GM18909 (cell line): ENCODE results near the gene SLC9B1.
"Not testable (repeated sequence)": the region's sequence is repeated elsewhere in the genome, so short reads cannot be mapped to it uniquely, and the experiment has no call there.

Source experiments
- ATAC-seq: cut with Tn5 transposase; IDR thresholded peaks from one replicate; pipeline ENCODE4 v1.9.1; 2021; ENCODE audit warnings: mild to moderate bottlenecking; ENCODE audit not compliant: unreplicated experiment, poor library complexity

SLC9B1 gene

DNA sequence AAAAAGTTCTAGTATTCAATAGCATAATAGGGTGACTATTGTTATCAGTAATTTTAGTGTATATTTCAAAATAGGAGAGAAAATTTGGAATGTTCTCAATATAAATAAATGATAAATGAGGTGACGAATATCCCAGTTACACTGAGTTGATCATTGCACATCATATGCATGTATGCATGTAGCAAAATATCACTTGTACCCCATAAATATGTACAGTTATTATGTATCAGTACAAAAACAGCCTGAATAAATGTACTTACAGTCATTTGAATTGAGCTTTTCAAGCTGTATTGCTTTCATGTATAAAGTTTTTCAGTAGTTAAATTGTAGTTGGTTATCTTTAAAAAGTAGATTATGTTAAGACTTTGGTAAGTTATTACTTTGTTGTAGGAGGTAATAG is 138.2 kb downstream of the SLC9B1 start:
- ATAC-seq: no peak

DNA sequence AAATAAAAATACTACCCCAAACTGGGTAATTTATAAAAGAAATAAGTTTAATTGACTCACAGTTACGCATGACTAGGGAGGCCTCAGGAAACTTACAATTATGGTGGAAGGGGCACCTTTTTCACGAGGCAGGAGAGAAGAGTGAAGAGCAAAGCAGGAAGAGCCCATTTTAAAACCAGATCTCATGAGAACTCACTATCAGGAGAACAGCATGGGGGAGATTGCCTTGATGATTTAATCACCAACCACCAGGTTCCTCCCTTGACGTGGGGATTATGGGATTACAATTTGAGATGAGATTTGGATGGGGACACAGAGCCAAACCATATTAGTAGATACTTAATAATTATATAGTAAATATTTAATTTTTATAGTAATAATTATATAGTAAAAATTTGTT is 140.6 kb downstream of the SLC9B1 start:
- no peak for ATAC-seq

DNA sequence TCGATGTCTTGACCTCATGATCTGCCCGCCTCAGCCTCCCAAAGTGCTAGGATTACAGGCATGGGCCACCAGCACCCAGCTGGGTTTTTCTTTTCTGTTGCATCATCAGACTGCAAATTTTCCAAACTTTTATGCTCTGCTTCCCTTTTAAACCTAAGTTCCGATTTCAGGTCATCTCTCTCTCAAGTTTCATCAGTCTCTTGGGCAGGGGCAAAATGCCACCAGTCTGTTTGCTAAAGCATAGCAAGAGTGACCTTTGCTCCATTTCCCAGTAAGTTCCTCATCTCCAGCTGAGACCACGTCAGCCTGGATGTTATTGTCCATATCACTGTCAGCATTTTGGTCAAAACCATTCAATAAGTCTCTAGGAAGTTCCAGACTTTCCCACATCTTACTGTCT is 141.2 kb downstream of the SLC9B1 start:
- not testable (repeated sequence) for ATAC-seq

DNA sequence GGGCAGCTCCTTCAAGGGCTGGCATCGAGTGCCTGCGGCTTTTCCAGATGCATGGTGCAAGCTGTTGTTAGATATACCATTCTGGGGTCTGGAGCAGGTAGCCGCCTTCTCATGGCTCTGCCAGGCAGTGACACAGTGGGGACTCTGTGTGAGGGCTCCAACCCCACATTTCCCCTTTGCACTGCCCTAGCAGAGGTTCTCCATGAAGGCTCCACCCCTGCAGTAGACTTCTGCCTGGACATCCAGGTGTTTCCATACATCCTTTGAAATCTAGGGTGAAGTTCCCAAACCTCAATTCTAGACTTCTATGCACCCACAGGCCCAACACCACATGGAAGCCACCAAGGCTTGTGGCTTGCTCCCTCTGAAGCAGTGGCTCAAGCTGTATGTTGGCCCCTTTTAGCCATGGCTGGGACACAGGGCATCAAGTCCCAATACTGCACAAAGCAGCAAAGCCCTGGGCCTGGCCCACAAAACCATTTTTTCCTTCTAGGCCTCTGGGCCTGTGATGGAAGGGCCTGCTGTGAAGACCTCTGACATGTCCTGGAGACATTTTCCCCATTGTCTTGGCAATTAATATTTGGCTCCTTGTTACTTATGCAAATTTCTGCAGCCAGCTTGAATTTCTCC is 141.9 kb downstream of the SLC9B1 start:
- not testable (repeated sequence) for ATAC-seq

DNA sequence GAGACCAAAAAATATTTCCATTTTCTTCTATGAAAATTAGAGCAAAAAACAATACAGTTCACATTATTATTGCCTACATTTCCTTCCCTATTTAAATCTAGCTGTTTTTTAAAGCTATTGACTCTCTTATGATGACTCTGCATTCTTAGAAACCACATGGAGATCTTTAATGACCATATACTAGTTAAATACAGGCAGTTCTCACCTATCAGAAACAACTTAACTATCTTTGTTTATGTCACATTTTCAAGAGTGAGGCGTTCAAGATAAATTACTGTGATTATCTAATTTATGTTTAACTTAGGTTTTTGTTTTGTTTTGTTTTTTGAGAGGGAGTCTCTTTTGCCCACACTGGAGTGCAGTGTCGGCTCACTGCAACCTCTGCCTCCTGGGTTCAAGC is 147.7 kb downstream of the SLC9B1 start:
- no peak for ATAC-seq

DNA sequence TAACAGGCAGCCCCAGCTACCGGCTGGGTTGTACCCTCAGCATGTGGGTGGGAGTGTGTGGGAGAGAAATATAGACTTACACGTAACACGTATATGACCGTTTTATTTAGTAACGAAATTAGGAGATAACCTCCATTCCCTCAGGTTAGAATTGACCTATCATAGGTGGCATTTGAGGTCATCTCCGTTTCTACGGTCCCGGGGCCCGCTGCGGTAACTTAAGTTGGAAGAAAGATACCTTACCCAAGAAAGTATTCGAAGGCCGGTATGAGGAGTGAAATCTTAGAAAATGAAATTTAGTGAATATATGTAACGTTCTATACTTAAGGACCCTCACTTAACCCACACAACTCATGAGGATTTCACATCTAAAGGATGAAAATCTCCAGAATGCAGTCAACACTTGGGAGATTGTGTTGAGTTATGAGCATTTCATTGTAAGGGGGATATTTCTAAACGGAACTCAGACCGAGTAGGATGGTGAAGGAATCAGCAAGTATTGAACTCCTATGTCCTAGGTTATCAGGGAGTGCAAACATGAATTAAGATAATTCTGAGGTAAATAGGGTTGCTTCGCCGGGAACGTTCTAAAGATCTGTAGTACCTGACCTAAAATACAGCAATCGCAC is 149.8 kb downstream of the SLC9B1 start:
- peak; percentile 34 for ATAC-seq

DNA sequence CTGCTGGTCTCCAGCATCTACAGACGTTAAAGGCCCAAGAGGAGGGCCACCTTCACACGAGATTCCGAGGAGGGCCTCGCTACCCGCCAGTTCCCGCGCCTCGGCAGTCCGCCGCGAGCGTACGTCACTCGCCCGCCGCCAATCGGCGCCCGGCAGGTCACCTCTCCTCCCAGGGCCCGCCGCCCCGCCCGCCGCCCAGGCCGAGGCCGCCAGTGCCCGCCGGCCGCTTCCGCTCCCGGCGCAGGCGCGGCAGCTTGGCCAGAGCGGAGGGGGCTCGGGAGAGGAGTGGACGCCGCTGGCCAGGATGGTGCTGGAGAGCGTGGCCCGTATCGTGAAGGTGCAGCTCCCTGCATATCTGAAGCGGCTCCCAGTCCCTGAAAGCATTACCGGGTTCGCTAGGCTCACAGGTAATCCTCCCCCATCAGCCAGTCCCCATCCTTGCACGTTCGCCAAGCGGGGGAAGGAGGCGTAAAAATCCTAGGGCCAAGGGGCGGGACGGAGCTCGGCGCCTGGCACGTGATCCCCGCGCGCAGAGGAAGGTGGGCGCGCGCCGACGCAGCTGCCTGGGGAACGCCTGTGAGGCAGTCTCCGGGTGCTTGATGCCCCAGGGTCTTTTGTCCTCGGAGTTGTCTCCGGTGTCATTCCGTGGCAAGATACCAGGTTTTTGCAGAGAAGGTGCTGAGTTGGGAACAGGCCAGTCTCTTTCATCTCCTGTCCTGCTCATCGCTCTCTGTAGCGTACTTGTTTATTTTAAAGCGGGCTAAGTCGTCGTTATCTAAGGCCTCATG is 150.5 kb downstream of the SLC9B1 start, which contains the start of gene CISD2:
CISD2 (plus strand) TSS at position 212 of the 788 bp plus-strand sequence; CDS start at position 305, 93 bp downstream.
- ATAC-seq: peak; percentile 90

DNA sequence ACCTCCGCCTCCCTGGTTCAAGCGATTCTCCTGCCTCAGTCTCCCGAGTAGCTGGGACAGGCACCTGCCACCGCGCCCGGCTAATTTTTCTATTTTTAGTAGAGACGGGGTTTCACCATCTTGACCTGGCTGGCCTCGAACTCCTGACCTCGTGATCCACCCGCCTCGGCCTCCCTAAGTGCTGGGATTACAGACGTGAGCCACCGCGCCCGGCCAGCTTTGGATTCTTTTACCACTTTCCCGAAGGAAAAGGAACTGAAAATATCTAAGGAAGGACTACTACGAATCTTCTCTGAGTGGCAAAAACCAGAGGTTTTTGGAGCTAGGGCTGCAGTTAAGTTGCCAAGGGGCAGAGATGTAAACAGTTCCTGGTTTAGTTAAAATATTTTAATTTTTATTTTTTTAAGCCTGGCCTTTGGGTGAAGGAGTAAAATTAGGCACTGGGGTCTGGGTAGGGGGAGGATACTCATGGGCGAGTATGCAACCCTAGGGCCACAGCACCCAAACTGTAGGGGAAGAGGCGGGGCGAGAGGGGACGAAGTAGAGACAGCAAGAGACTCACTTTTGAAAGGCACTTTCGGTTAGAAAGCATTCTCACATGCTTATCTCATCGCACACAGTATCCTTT is 151.2 kb downstream of the SLC9B1 start:
- no peak for ATAC-seq

DNA sequence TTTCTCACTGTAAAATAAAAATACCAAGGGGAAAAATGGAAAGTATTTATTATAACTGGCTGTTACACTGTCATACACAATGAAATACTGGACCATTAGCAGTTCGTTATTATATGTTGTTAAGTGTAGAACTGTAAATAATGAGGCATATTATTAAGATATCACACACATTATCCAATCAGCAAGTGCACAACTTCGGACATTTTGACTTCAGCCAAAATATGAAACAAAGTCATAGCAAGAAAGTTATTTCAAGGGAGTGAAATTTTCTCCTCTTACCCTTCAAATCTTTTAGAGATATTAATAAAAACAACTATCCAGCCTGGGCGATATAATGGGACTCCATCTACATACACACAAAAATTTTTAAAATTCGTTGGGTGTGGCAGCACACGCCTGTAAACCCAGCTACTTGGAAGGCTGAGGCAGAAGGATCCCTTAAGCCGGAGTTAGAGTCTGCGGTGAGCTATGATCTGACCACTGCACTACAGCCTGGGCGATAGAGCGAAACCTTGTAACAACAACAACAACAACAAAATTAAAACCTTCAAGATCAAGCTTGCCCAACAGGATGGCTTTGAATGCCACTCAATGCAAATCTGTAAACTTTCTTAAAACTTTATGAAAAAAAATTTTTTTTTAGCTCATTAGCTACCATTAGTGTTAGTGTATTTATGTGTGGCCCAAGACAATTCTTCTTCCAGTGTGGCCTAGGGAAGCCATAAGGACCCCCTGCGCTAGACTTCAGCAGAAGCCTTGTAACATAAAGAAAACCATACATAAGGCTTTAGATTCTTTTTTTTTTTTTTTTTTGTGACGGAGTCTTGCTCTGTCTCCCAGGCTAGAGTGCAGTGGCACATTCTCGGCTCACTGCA is 152.0 kb downstream of the SLC9B1 start:
- no peak for ATAC-seq

DNA sequence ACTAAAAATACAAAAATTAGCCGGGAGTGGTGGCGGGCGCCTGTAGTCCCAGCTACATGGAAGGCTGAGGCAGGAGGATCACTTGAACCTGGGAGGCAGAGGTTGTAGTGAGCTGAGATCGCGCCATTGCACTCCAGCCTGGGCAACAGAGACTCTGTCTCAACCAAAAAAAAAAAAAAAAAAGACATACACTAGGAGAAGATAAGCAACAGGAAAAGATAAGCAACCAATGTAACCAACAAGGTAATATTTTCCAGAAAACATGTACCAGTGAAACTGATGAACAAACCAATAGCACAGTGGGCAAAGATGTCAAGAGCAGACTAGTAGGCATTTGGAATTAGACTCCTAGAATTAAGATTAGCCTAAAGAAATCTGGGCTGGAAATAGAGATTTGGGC is 154.2 kb downstream of the SLC9B1 start:
- not testable (repeated sequence) for ATAC-seq

DNA sequence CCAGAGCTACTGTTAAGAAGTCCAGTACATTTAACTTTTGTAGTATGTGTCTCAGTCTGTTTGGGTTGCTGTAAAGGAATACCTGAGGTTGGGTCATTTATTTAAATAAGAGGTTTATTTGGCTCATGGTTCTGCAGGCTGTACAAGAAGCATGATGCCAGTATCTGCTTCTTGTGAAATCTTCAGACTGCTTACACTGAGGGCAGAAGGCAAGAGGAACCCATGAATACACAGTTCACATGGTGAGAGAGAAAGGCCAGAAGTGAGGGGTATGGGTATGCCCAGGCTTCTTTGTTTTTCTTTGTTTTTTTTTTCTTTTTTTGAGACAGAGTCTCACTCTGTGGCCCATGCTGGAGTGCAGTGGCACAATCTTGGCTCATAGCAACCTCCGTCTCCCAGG is 156.8 kb downstream of the SLC9B1 start:
- ATAC-seq: no peak

DNA sequence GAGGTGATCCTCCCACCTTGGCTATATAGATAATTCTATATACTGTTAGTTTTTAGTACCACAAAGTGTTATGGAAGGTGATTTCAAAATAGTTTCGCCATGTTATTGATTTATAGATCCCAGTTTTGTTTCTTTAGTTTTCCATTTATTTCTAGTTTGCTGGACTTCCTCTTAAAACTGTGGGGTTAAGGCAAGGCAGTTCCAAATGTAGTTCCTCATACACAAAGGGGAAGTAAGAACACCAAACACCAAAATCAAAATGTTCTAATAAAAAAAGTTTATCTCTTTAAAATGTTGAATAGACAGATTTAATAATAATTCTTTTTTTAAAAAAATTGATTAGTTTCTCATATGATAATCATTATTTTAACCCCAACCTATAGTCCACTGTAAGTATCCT is 157.5 kb downstream of the SLC9B1 start:
- ATAC-seq: no peak

DNA sequence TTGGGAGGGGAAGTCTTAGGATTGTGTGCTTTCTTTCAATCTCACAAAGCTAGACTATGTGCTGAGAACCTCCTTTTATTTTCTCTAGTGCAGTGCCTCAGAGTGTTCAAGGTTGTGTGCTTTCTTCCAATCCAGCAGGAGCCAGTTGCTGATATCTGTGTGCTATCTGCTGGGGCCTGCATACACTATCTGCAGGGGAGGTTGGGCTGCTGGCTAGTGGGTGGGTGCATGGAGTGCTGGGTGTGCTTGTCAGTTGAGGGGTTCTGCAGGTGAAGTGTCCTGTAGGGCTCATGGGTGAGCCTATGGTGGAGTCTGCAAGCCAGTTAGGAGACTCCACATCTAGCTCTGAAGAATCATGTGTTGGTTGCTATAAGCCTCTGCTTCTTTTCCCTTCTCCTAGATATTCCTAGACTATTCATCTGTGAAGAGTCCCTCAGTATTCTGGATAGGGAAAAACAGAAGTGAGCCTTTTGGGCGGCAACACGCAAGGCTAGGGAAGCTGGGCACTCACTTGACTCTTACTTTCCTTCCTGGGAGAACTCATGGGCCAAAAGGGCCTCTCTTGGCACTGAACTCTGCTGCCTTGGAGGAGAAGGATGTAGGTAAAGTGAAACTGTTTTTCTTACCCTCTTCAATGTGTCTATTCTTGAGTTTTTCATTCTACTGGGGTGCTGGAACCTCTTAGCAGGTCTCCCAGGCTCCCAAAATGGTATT is 158.7 kb downstream of the SLC9B1 start:
- ATAC-seq: no peak

DNA sequence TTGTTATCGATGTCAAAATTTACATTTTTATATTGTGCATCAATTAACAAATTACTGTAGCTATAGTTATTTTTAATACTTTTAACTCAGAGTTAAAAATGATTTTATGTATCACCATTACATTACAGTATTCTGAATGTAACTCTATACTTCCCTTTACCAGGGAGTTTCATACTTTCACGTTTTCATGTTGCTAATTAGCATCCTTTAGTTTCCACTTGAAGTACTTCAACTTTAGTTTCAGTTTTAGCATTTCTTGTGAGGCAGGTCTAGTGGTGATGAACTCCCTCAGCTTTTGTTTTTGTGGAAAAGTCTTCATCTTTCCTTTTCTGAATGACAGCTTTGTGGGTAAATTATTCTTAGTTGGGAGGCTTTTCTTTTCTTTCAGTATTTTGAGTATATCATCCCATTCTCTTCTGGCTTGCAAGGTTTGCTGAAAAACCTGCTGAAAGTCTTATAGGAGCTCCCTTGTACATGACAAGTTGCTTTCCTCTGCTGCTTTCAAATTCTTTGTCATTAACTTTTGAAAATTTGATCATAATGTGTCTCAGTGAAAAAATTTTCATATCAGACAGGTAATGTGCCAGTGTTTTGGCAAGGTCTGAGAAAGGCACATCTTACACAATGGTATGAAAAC is 160.6 kb downstream of the SLC9B1 start:
- no peak for ATAC-seq
